ENCODE results near the gene POLE.

- TF ChIP-seq CTCF (IDR thresholded peaks at IDR 0.05; ENCODE audit: low read depth, low read length), result no peak
- no peak for TF ChIP-seq EZH2phosphoT487 (IDR thresholded peaks at IDR 0.05; ENCODE audit: low read depth)
Measured at GRCh38 chr12:132690112-132690511, 3.0 kb upstream of the POLE start.
